SK-N-MC (cell line): ENCODE data around the gene PARP8.

Experiments
- DNase-seq: peaks from one replicate; pipeline ENCODE4 v3.0.0-alpha.2; 2011; ENCODE audit warnings: low read depth, low spot score
- H3K27ac ChIP-seq: fragments of 200-600 bp; sonication (generic); 2 replicates; pipeline ENCODE4 v1.5.1; 2016; ENCODE audit warnings: mixed run types
- H3K36me3 ChIP-seq: fragments of 200-600 bp; sonication (generic); 2 replicates; pipeline ENCODE4 v1.6.1; 2017; ENCODE audit warnings: antibody characterized with exemption, low read length, mixed read lengths; ENCODE audit not compliant: insufficient read depth
- H3K4me3 ChIP-seq: fragments of 200-600 bp; sonication (generic); 2 replicates; pipeline ENCODE4 v1.5.1; 2016
- H3K9ac ChIP-seq: fragments of 200-600 bp; sonication (generic); 2 replicates; pipeline ENCODE4 v1.8.0; 2017; ENCODE audit warnings: mixed run types, mixed read lengths; ENCODE audit not compliant: insufficient read length
- H3K9me3 ChIP-seq: fragments of 200-600 bp; sonication (generic); 2 replicates; pipeline ENCODE4 v1.6.1; 2017; ENCODE audit warnings: low read depth, mild to moderate bottlenecking, antibody characterized with exemption, low read length, moderate library complexity, mixed read lengths
- EZH2 ChIP-seq: fragments of 200-600 bp; sonication (generic); IDR thresholded peaks from one replicate; pipeline ENCODE4 v1.6.1; 2017; ENCODE audit warnings: antibody characterized with exemption
- FOXP2 ChIP-seq: optimal IDR thresholded peaks from 2 replicates; pipeline ENCODE3; 2011; ENCODE audit warnings: mild to moderate bottlenecking, moderate library complexity; ENCODE audit not compliant: insufficient read depth; ENCODE audit errors: extremely low read length, control extremely low read depth
- POLR2AphosphoS5 ChIP-seq: IDR thresholded peaks from 2 replicates; pipeline ENCODE4 v1.6.1; 2012; ENCODE audit warnings: mild to moderate bottlenecking, low read depth, low read length, borderline replicate concordance

Gene PARP8

GRCh38 chr5:50699737-50700136 is 33.3 kb downstream of the PARP8 start:
- Histone ChIP-seq H3K36me3 (no peaks in the 10 kb centered on the region), H3K4me3 (no peak overlapping the region), H3K9me3 (no peaks in the 10 kb centered on the region), H3K27ac (no peak overlapping the region), H3K9ac (no peak overlapping the region)
- TF ChIP-seq EZH2 (no peak), FOXP2 (no peak), POLR2AphosphoS5 (no peak)
- DNase-seq, result no peak

- DNase-seq, result no peak
- TF ChIP-seq POLR2AphosphoS5 (no peak), FOXP2 (no peak), EZH2 (no peak)
- no peak overlapping the region for H3K4me3 ChIP-seq
- no peak overlapping the region for H3K9ac ChIP-seq
- H3K27ac ChIP-seq, result no peak overlapping the region
- H3K9me3 ChIP-seq, result no peaks in the 10 kb centered on the region
- H3K36me3 ChIP-seq, result no peaks in the 10 kb centered on the region
These were observed 34.3 kb downstream of the PARP8 start for GRCh38 chr5:50700706-50701105.

GRCh38 chr5:50702615-50703366 is 36.4 kb downstream of the PARP8 start:
- Histone ChIP-seq H3K27ac (no peak overlapping the region), H3K9me3 (no peaks in the 10 kb centered on the region), H3K4me3 (no peak overlapping the region), H3K9ac (no peak overlapping the region), H3K36me3 (no peaks in the 10 kb centered on the region)
- TF ChIP-seq EZH2, result no peak
- TF ChIP-seq POLR2AphosphoS5, result no peak
- no peak for TF ChIP-seq FOXP2
- DNase-seq, result no peak

- no peak for DNase-seq
- Histone ChIP-seq H3K9ac (no peak overlapping the region), H3K4me3 (no peak overlapping the region), H3K36me3 (no peaks in the 10 kb centered on the region), H3K27ac (no peak overlapping the region), H3K9me3 (no peaks in the 10 kb centered on the region)
- TF ChIP-seq POLR2AphosphoS5 (no peak), EZH2 (no peak), FOXP2 (no peak)
These were observed 36.9 kb downstream of the PARP8 start for GRCh38 chr5:50703367-50703666.

- Histone ChIP-seq H3K9ac (no peak overlapping the region), H3K9me3 (no peaks in the 10 kb centered on the region), H3K4me3 (no peak overlapping the region), H3K27ac (no peak overlapping the region), H3K36me3 (no peaks in the 10 kb centered on the region)
- TF ChIP-seq POLR2AphosphoS5 (no peak), FOXP2 (no peak), EZH2 (no peak)
- no peak for DNase-seq
These were observed 38.3 kb downstream of the PARP8 start for GRCh38 chr5:50704730-50705129.

GRCh38 chr5:50709471-50709870 is 43.0 kb downstream of the PARP8 start:
- no peak overlapping the region for H3K4me3 ChIP-seq
- TF ChIP-seq POLR2AphosphoS5, result no peak
- no peak for TF ChIP-seq FOXP2
- TF ChIP-seq EZH2, result no peak
- no peaks in the 10 kb centered on the region for H3K9me3 ChIP-seq
- DNase-seq, result no peak
- no peak overlapping the region for H3K27ac ChIP-seq
- H3K36me3 ChIP-seq, result no peaks in the 10 kb centered on the region
- H3K9ac ChIP-seq, result no peak overlapping the region

GRCh38 chr5:50710838-50711237 is 44.4 kb downstream of the PARP8 start:
- DNase-seq, result no peak
- H3K4me3 ChIP-seq, result no peak overlapping the region
- H3K9me3 ChIP-seq, result no peaks in the 10 kb centered on the region
- H3K36me3 ChIP-seq, result no peaks in the 10 kb centered on the region
- H3K27ac ChIP-seq, result no peak overlapping the region
- H3K9ac ChIP-seq, result no peak overlapping the region
- TF ChIP-seq EZH2 (no peak), POLR2AphosphoS5 (no peak), FOXP2 (no peak)

- DNase-seq, result no peak
- H3K9ac ChIP-seq, result no peak overlapping the region
These were observed 44.8 kb downstream of the PARP8 start for GRCh38 chr5:50711280-50711679.

GRCh38 chr5:50712479-50712878 is 46.0 kb downstream of the PARP8 start:
- no peak overlapping the region for H3K27ac ChIP-seq
- no peaks in the 10 kb centered on the region for H3K9me3 ChIP-seq
- H3K9ac ChIP-seq, result no peak overlapping the region

More at GRCh38 chr5:50711280-50711679, 44.8 kb downstream of the PARP8 start:
- Histone ChIP-seq H3K4me3 (no peak overlapping the region), H3K36me3 (no peaks in the 10 kb centered on the region), H3K27ac (no peak overlapping the region), H3K9me3 (no peaks in the 10 kb centered on the region)
- TF ChIP-seq FOXP2 (no peak), POLR2AphosphoS5 (no peak), EZH2 (no peak)

More at GRCh38 chr5:50712479-50712878, 46.0 kb downstream of the PARP8 start:
- no peak for TF ChIP-seq EZH2
- no peak for TF ChIP-seq FOXP2
- TF ChIP-seq POLR2AphosphoS5, result no peak
- no peak for DNase-seq
- Histone ChIP-seq H3K4me3 (no peak overlapping the region), H3K36me3 (no peaks in the 10 kb centered on the region)
